Activated CD4-positive, alpha-beta T cell treated with anti-CD3 and anti-CD28 coated beads, Interleukin-2, amount 10 ng/mL, durations not matched to agents 24 days and 14 days (primary cell): ENCODE measurements around the gene FAM110D. TPM values are rescaled to one million over a fixed set of nuclear protein-coding genes. Genes with fewer than 3 reads are reported as not detected.
A peak's percentile ranks its signal among the peaks of the same experiment; 100 is the strongest.

Experiments used
- DNase-seq: peaks from one replicate; pipeline ENCODE4 v3.0.0; 2022
- H3K27ac Mint-ChIP-seq: one replicate; pipeline ENCODE4 v1.8.0; 2022; ENCODE audit warnings: mild to moderate bottlenecking, mixed read lengths
- H3K27me3 Mint-ChIP-seq: one replicate; pipeline ENCODE4 v1.8.0; 2022; ENCODE audit warnings: mixed read lengths
- H3K36me3 Mint-ChIP-seq: one replicate; pipeline ENCODE4 v1.8.0; 2022; ENCODE audit warnings: low read depth, mild to moderate bottlenecking, mixed read lengths
- H3K4me1 Mint-ChIP-seq: one replicate; pipeline ENCODE4 v1.8.0; 2021; ENCODE audit warnings: mixed read lengths
- H3K4me3 Mint-ChIP-seq: one replicate; pipeline ENCODE4 v1.8.0; 2022; ENCODE audit warnings: mild to moderate bottlenecking, moderate library complexity, mixed read lengths
- H3K9me3 Mint-ChIP-seq: one replicate; pipeline ENCODE4 v1.8.0; 2021; ENCODE audit warnings: mixed read lengths
- intact Hi-C: fragments of 100-400 bp; cut with micrococcal nuclease; formaldehyde crosslinking; loops from one replicate; pipeline ENCODE4 v1.15.1; 2023
- total RNA-seq: library from RNA; stranded (reverse); gene quantifications from 2 replicates; pipeline ENCODE4 v1.2.3, GENCODE V29; 2022

The FAM110D gene
- total RNA-seq, 1 donor from 2014 or later, result 0.07 TPM

GRCh38 chr1:26162220-26162709 lies 3.4 kb downstream of the FAM110D start:
- Mint-ChIP-seq H3K4me3 (peak overlapping the region; percentile 78), H3K9me3 (no peaks in the 10 kb centered on the region), H3K27ac (no peak overlapping the region), H3K36me3 (no peaks in the 10 kb centered on the region), H3K27me3 (peaks cover 47% of the 10 kb centered on the region), H3K4me1 (peaks cover 25% of the 10 kb centered on the region)
- no peak for DNase-seq
- intact Hi-C loops, result loop anchor here (5.0 to 10.0 kb wide), 2 partner anchors 55 to 233 kb away; no protein-coding TSS in a partner anchor

- H3K36me3 Mint-ChIP-seq, result no peaks in the 10 kb centered on the region
- intact Hi-C loops, result loop anchor here (1.0 to 10.0 kb wide), 3 partner anchors 56 to 231 kb away; no protein-coding TSS in a partner anchor
- peaks cover 25% of the 10 kb centered on the region for H3K4me1 Mint-ChIP-seq
These were observed 4.8 kb downstream of the FAM110D start for GRCh38 chr1:26163684-26164035.

GRCh38 chr1:26164036-26164860 lies 5.4 kb downstream of the FAM110D start:
- Mint-ChIP-seq H3K27ac (no peak overlapping the region), H3K9me3 (no peaks in the 10 kb centered on the region), H3K4me1 (peaks cover 27% of the 10 kb centered on the region), H3K36me3 (no peaks in the 10 kb centered on the region), H3K4me3 (peak overlapping the region; percentile 72), H3K27me3 (peaks cover 41% of the 10 kb centered on the region)
- peak; percentile 90 for DNase-seq
- intact Hi-C loops, result loop anchor here (1.0 to 10.0 kb wide), 3 partner anchors 57 to 231 kb away; no protein-coding TSS in a partner anchor

More at GRCh38 chr1:26163684-26164035, 4.8 kb downstream of the FAM110D start:
- H3K27ac Mint-ChIP-seq, result no peak overlapping the region
- peaks cover 41% of the 10 kb centered on the region for H3K27me3 Mint-ChIP-seq
- H3K9me3 Mint-ChIP-seq, result no peaks in the 10 kb centered on the region
- DNase-seq, result peak; percentile 55
- H3K4me3 Mint-ChIP-seq, result peak overlapping the region; percentile 59

- intact Hi-C loops, result loop anchor here (1.0 to 10.0 kb wide), 4 partner anchors 58 to 230 kb away; no protein-coding TSS in a partner anchor
- DNase-seq, result no peak
- H3K27me3 Mint-ChIP-seq, result peaks cover 35% of the 10 kb centered on the region
- H3K36me3 Mint-ChIP-seq, result peaks cover under 1% of the 10 kb centered on the region
- peaks cover 28% of the 10 kb centered on the region for H3K4me1 Mint-ChIP-seq
- H3K27ac Mint-ChIP-seq, result no peak overlapping the region
- peak overlapping the region; percentile 72 for H3K4me3 Mint-ChIP-seq
- no peaks in the 10 kb centered on the region for H3K9me3 Mint-ChIP-seq
These were observed 6.3 kb downstream of the FAM110D start for GRCh38 chr1:26164861-26165842.

- Mint-ChIP-seq H3K4me3 (no peak overlapping the region), H3K27ac (no peak overlapping the region), H3K36me3 (peaks cover 8% of the 10 kb centered on the region), H3K4me1 (peaks cover 34% of the 10 kb centered on the region), H3K27me3 (peaks cover 30% of the 10 kb centered on the region), H3K9me3 (no peaks in the 10 kb centered on the region)
- intact Hi-C loops, result loop anchor here (5.0 to 10.0 kb wide), 2 partner anchors 111 to 228 kb away; no protein-coding TSS in a partner anchor
- peak; percentile 59 for DNase-seq
These were observed 7.9 kb downstream of the FAM110D start for GRCh38 chr1:26166719-26167281.

GRCh38 chr1:26168410-26169197 lies 9.7 kb downstream of the FAM110D start, which contains the start of gene C1orf232:
C1orf232 (minus strand) TSS chr1:26168963; CDS start chr1:26168499, 464 bp downstream.
- peaks cover 30% of the 10 kb centered on the region for H3K4me1 Mint-ChIP-seq
- peak within 1 kb of the TSS; percentile 96 for H3K4me3 Mint-ChIP-seq
- peak; percentile 58 for DNase-seq
- no peaks in the 10 kb centered on the region for H3K9me3 Mint-ChIP-seq
- peaks cover 17% of the 10 kb centered on the region for H3K27me3 Mint-ChIP-seq
- intact Hi-C loops, result loop anchor here (1.0 to 10.0 kb wide), 4 partner anchors 66 to 226 kb away; partner anchors contain the start of gene CEP85
- peaks cover 8% of the 10 kb centered on the region for H3K36me3 Mint-ChIP-seq
- peak within 1 kb of the TSS; percentile 92 for H3K27ac Mint-ChIP-seq

- Mint-ChIP-seq H3K4me1 (peaks cover 31% of the 10 kb centered on the region), H3K9me3 (no peaks in the 10 kb centered on the region), H3K27me3 (peaks cover 13% of the 10 kb centered on the region), H3K27ac (peak overlapping the region; percentile 67), H3K4me3 (peak overlapping the region; percentile 96), H3K36me3 (peaks cover 8% of the 10 kb centered on the region)
- intact Hi-C loops, result loop anchor here (1.0 to 10.0 kb wide), 4 partner anchors 65 to 226 kb away; partner anchors contain the start of gene CEP85
- no peak for DNase-seq
These were observed 10.3 kb downstream of the FAM110D start for GRCh38 chr1:26169198-26169554.

GRCh38 chr1:26169669-26170471 lies 11.0 kb downstream of the FAM110D start, which contains the start of gene ZNF593:
ZNF593 (plus strand) TSS chr1:26169908; CDS start chr1:26169984, 76 bp downstream.
- intact Hi-C loops, result loop anchor here (1.0 to 10.0 kb wide), 4 partner anchors 64 to 225 kb away; partner anchors contain the start of gene CEP85
- no peaks in the 10 kb centered on the region for H3K9me3 Mint-ChIP-seq
- H3K36me3 Mint-ChIP-seq, result peaks cover 8% of the 10 kb centered on the region
- DNase-seq, result peak; percentile 97
- peaks cover 9% of the 10 kb centered on the region for H3K27me3 Mint-ChIP-seq
- peaks cover 27% of the 10 kb centered on the region for H3K4me1 Mint-ChIP-seq
- H3K4me3 Mint-ChIP-seq, result peak within 1 kb of the TSS; percentile 96
- H3K27ac Mint-ChIP-seq, result peak within 1 kb of the TSS; percentile 92

GRCh38 chr1:26170472-26170821 lies 11.6 kb downstream of the FAM110D start:
- peak; percentile 57 for DNase-seq
- Mint-ChIP-seq H3K4me3 (peak overlapping the region; percentile 96), H3K9me3 (no peaks in the 10 kb centered on the region), H3K4me1 (peaks cover 21% of the 10 kb centered on the region), H3K27me3 (peaks cover 4% of the 10 kb centered on the region), H3K36me3 (peaks cover 8% of the 10 kb centered on the region), H3K27ac (peak overlapping the region; percentile 92)
- intact Hi-C loops, result no loop called here

GRCh38 chr1:26171084-26172072 lies 12.5 kb downstream of the FAM110D start, which contains the start of gene ZNF593OS:
ZNF593OS (minus strand) TSS chr1:26171832; CDS start chr1:26171661, 171 bp downstream.
- DNase-seq, result no peak
- H3K4me1 Mint-ChIP-seq, result peaks cover 16% of the 10 kb centered on the region
- intact Hi-C loops, result no loop called here
- H3K9me3 Mint-ChIP-seq, result no peaks in the 10 kb centered on the region
- H3K4me3 Mint-ChIP-seq, result peak within 1 kb of the TSS; percentile 96
- peaks cover 8% of the 10 kb centered on the region for H3K36me3 Mint-ChIP-seq
- peaks cover 4% of the 10 kb centered on the region for H3K27me3 Mint-ChIP-seq
- no peak within 1 kb of the TSS for H3K27ac Mint-ChIP-seq

- H3K4me1 Mint-ChIP-seq, result peaks cover 8% of the 10 kb centered on the region
- intact Hi-C loops, result no loop called here
- no peaks in the 10 kb centered on the region for H3K27me3 Mint-ChIP-seq
- H3K9me3 Mint-ChIP-seq, result no peaks in the 10 kb centered on the region
- H3K4me3 Mint-ChIP-seq, result no peak overlapping the region
- H3K36me3 Mint-ChIP-seq, result peaks cover 6% of the 10 kb centered on the region
- no peak for DNase-seq
- H3K27ac Mint-ChIP-seq, result no peak overlapping the region
These were observed 16.5 kb downstream of the FAM110D start for GRCh38 chr1:26175346-26175745.
